ENCODE results near the gene KDM3A.

- TF ChIP-seq CTCF (IDR thresholded peaks at IDR 0.05) (no peak), POLR2A (IDR thresholded peaks at IDR 0.05; ENCODE audit: low read depth) (no peak), POLR2AphosphoS5 (IDR thresholded peaks at IDR 0.05) (no peak), EP300 (IDR thresholded peaks at IDR 0.05) (no peak)
These were observed 26.2 kb upstream of the KDM3A start for GRCh38 chr2:86414996-86415395.
